ENCODE data around the gene SPIRE2. TPM values are rescaled to one million over a fixed set of nuclear protein-coding genes. Genes with fewer than 3 reads are reported as not detected.
A peak's percentile ranks its signal among the peaks of the same experiment; 100 is the strongest.
"Not testable (repeated sequence)": the region's sequence is repeated elsewhere in the genome, so short reads cannot be mapped to it uniquely, and the experiment has no call there.

The SPIRE2 gene
- total RNA-seq, 1 donor from 2014 or later, result 17.1 TPM

GRCh38 chr16:89805136-89805905 is 23.0 kb upstream of the SPIRE2 start:
- TF ChIP-seq, protein P1, sequence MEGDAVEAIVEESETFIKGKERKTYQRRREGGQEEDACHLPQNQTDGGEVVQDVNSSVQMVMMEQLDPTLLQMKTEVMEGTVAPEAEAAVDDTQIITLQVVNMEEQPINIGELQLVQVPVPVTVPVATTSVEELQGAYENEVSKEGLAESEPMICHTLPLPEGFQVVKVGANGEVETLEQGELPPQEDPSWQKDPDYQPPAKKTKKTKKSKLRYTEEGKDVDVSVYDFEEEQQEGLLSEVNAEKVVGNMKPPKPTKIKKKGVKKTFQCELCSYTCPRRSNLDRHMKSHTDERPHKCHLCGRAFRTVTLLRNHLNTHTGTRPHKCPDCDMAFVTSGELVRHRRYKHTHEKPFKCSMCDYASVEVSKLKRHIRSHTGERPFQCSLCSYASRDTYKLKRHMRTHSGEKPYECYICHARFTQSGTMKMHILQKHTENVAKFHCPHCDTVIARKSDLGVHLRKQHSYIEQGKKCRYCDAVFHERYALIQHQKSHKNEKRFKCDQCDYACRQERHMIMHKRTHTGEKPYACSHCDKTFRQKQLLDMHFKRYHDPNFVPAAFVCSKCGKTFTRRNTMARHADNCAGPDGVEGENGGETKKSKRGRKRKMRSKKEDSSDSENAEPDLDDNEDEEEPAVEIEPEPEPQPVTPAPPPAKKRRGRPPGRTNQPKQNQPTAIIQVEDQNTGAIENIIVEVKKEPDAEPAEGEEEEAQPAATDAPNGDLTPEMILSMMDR (conservative IDR thresholded peaks at IDR 0.05), result no peak
- H3K27me3 Mint-ChIP-seq, result no peaks in the 10 kb centered on the region
- peaks cover 20% of the 10 kb centered on the region for H3K36me3 Mint-ChIP-seq
- H3K4me1 Mint-ChIP-seq (ENCODE audit: unreplicated experiment), result no peaks in the 10 kb centered on the region
- H3K4me3 Mint-ChIP-seq, result no peak overlapping the region
- H3K27ac Mint-ChIP-seq, result no peak overlapping the region
- DNase-seq (ENCODE audit: extremely low spot score, unreplicated experiment), result no peak
- H3K9me3 Mint-ChIP-seq, result no peaks in the 10 kb centered on the region

GRCh38 chr16:89806589-89807193 is 21.6 kb upstream of the SPIRE2 start:
- H3K9me3 Mint-ChIP-seq; DNase-seq (ENCODE audit: extremely low spot score, unreplicated experiment); H3K4me3 Mint-ChIP-seq; H3K27ac Mint-ChIP-seq; H3K4me1 Mint-ChIP-seq (ENCODE audit: unreplicated experiment); H3K27me3 Mint-ChIP-seq: not testable (repeated sequence)
- peaks cover 18% of the 10 kb centered on the region for H3K36me3 Mint-ChIP-seq

DNA sequence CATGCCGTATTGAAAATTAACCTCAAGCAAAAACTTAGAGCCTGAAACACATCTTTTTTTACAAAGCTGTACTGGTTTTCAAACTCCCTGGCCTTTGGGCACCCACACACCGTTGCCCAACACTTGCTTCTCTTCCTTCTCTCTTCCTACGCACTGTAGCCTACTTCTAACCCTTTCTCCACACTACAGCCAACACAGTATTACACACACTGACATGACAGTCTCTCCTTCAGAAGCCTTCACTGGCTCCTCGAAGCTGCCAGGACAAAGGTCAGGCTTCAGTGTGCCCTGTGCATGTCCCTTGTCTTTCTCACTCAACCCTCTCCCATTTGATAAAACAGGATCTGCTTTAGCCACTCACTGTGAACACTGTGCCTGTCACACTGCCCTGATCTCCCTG is 19.8 kb upstream of the SPIRE2 start:
- Mint-ChIP-seq H3K9me3 (no peaks in the 10 kb centered on the region), H3K27ac (no peak overlapping the region), H3K36me3 (peaks cover 12% of the 10 kb centered on the region), H3K4me1 (ENCODE audit: unreplicated experiment) (no peaks in the 10 kb centered on the region), H3K27me3 (no peaks in the 10 kb centered on the region), H3K4me3 (no peak overlapping the region)
- TF ChIP-seq, protein P1 (conservative IDR thresholded peaks at IDR 0.05), result no peak
- no peak for DNase-seq (ENCODE audit: extremely low spot score, unreplicated experiment)

DNA sequence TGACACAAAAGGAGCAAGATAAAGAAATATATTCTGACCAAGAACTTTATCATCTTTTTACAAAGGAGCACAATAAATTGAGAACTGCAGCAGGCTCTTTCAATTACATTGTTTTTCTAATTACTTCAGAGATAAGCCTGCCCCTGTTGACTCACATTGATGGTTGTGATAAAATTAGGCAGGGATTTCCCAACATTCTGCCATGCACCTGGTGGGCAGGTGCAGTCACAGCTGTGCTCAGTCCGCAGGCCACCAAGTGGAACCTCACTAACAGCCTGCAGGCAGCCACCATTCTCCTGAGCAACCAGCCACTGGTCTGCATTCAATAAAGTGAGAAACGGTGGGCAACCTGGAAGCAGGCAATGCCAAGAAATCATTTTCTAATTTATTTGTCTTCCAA is 17.0 kb upstream of the SPIRE2 start:
- H3K27ac Mint-ChIP-seq, result no peak overlapping the region
- peaks cover 19% of the 10 kb centered on the region for H3K36me3 Mint-ChIP-seq
- H3K4me3 Mint-ChIP-seq, result no peak overlapping the region
- H3K27me3 Mint-ChIP-seq, result no peaks in the 10 kb centered on the region
- peaks cover 7% of the 10 kb centered on the region for H3K4me1 Mint-ChIP-seq (ENCODE audit: unreplicated experiment)
- TF ChIP-seq, protein P1 (conservative IDR thresholded peaks at IDR 0.05), result no peak
- H3K9me3 Mint-ChIP-seq, result no peaks in the 10 kb centered on the region
- DNase-seq (ENCODE audit: extremely low spot score, unreplicated experiment), result no peak

DNA sequence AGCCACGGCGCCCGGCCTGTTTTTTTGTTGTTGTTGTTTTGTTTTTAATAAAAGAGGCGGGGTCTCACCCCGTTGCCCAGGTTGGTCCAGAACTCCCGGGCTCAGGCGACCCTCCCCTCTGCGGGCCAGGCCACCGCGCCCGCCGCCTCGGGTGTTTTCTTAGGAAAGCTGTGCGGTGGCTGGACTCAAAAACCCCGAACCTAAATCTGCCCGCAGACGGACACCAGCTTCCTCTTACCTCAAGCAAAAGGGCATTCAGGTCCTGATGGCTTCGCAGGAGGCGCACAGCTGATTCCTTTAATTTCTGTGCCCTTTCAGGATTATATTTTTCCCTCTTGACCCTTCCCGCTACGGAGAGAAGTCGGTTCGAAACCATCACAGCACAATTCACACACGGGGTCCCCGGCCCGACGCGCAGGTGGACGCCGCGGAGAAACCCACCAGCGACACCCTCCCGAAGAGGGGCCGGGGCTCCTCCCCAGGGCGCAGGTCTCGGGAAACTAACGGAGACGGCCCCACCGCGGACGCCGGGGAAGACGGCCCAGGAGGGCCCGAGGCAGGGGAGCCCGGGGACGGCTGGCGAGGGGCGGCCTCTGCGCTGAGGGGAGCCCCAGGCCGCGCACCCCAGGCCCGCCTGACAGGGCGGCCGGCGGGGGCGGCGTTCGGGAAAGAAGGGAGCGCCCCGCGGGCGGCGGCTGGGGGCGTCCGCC is 12.5 kb upstream of the SPIRE2 start:
- DNase-seq (ENCODE audit: extremely low spot score, unreplicated experiment), result no peak
- Mint-ChIP-seq H3K4me3 (peak overlapping the region; percentile 90), H3K4me1 (ENCODE audit: unreplicated experiment) (peaks cover 14% of the 10 kb centered on the region), H3K36me3 (peaks cover 7% of the 10 kb centered on the region), H3K27ac (no peak overlapping the region), H3K27me3 (no peaks in the 10 kb centered on the region), H3K9me3 (no peaks in the 10 kb centered on the region)
- TF ChIP-seq, protein P1 (conservative IDR thresholded peaks at IDR 0.05), result no peak

GRCh38 chr16:89818851-89819403 is 9.3 kb upstream of the SPIRE2 start:
- H3K36me3 Mint-ChIP-seq; DNase-seq (ENCODE audit: extremely low spot score, unreplicated experiment); H3K27me3 Mint-ChIP-seq; H3K9me3 Mint-ChIP-seq; H3K27ac Mint-ChIP-seq: not testable (repeated sequence)
- peaks cover 31% of the 10 kb centered on the region for H3K4me1 Mint-ChIP-seq (ENCODE audit: unreplicated experiment)
- peak overlapping the region; percentile 56 for H3K4me3 Mint-ChIP-seq

GRCh38 chr16:89819448-89819847 is 8.8 kb upstream of the SPIRE2 start:
- H3K9me3 Mint-ChIP-seq; H3K27ac Mint-ChIP-seq; H3K27me3 Mint-ChIP-seq; DNase-seq (ENCODE audit: extremely low spot score, unreplicated experiment); H3K36me3 Mint-ChIP-seq: not testable (repeated sequence)
- peak overlapping the region; percentile 56 for H3K4me3 Mint-ChIP-seq
- peaks cover 26% of the 10 kb centered on the region for H3K4me1 Mint-ChIP-seq (ENCODE audit: unreplicated experiment)

All from type B pancreatic cell (in vitro differentiated cells).